Ramos (cell line): ENCODE measurements around the gene ODF2L.

Experiments used
- in situ Hi-C: fragments of 300-500 bp; cut with MboI; formaldehyde crosslinking; loops from one replicate; pipeline ENCODE4 v1.14.3; 2022; ENCODE audit warnings: low sequenced_read_pairs; ENCODE audit not compliant: unreplicated experiment

The ODF2L gene, protein sequence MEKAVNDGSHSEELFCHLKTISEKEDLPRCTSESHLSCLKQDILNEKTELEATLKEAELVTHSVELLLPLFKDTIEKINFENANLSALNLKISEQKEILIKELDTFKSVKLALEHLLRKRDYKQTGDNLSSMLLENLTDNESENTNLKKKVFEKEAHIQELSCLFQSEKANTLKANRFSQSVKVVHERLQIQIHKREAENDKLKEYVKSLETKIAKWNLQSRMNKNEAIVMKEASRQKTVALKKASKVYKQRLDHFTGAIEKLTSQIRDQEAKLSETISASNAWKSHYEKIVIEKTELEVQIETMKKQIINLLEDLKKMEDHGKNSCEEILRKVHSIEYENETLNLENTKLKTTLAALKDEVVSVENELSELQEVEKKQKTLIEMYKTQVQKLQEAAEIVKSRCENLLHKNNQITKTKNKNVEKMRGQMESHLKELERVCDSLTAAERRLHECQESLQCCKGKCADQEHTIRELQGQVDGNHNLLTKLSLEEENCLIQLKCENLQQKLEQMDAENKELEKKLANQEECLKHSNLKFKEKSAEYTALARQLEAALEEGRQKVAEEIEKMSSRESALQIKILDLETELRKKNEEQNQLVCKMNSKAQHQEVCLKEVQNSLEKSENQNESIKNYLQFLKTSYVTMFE

DNA sequence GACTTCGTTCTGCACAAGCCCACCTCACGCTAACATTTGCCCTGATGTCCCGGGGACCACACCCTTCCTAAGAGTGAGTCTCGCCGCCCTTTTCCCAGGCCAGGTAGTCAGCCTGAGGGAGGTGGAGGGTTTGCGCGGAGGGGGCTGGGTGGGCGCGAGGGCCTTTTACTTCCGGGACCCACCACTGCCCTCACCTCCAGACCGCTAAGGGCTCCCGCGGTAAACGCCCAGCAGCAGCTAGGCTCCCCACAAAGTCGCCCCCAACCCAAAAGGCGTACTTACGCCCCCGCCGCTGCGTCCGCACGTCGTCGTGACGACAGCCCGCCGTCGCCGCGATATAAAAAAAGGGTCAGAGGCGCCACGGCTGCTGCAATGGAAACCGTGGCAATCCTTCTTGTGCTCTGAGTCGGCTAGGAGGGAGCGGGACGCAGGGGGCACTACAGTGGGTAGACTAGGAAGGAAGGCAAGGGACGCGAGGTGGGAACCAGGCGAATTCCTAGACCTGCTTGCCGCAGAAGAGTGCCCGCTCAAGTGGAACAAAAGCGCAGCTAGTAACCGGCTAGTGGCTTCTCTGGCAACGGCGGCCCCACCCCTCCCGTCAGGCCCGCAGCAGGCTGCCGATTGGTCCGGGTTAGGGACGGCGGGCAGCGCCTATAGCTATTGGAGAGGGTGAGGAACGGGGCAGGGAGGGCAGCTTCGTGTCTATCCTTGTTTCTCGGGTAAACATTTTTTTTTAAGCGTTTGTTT, at the start of gene ODF2L:
TSS of gene ODF2L (minus strand) at position 573 of the 747 bp plus-strand sequence. CDS start 9,296 bp downstream, outside the sequence.
- in situ Hi-C loops = loop anchor here (25.0 kb wide), 1 partner anchor 341 kb away; no protein-coding TSS in a partner anchor

GRCh38 chr1:86445919-86446318, 49.8 kb upstream of the ODF2L start:
- in situ Hi-C loops = no loop called here

GRCh38 chr1:86441997-86442396, 45.9 kb upstream of the ODF2L start:
- in situ Hi-C loops = no loop called here

- in situ Hi-C loops = no loop called here
These were observed 45.5 kb upstream of the ODF2L start for GRCh38 chr1:86441581-86441980.

GRCh38 chr1:86436041-86436440, 39.9 kb upstream of the ODF2L start:
- in situ Hi-C loops = no loop called here

GRCh38 chr1:86435327-86435726, 39.2 kb upstream of the ODF2L start:
- in situ Hi-C loops = no loop called here

DNA sequence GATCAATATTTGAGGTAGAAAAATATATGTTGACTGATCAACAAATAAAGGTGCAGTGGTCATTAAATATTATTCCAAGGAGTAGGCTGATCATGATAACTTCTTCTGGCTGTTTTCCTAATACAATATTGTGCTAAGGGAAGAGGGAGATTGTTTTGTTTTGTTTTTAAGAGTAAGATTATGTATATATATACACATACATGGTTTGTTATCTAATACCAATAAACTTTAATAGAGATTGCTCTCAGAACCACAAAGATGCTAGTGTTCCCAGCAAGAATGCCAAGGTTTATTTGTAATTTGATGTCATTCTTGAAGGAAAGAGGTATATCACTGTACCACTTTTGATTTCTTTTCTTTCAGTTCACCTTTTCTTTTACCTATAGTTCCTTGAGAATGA, 37.9 kb upstream of the ODF2L start:
- in situ Hi-C loops = no loop called here

DNA sequence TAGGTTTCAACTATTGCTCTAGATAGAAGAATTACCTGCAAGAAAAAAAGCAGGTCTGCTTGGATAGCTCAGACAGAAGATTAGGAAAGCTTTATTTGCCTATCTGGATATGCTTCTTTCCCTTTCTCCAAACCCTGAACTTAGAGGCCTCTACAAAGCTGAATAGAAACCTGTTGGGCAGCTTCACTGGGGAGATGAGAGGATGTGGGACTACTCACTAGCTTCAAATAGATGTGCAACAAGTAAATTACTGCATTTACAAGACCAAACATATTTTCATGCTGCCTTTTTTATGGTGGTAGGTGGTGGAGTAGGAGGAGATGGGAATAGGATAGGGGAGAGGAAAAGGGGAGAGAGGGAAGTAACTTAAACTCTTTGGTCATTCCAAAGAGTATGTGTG, 34.3 kb upstream of the ODF2L start:
- in situ Hi-C loops = no loop called here

DNA sequence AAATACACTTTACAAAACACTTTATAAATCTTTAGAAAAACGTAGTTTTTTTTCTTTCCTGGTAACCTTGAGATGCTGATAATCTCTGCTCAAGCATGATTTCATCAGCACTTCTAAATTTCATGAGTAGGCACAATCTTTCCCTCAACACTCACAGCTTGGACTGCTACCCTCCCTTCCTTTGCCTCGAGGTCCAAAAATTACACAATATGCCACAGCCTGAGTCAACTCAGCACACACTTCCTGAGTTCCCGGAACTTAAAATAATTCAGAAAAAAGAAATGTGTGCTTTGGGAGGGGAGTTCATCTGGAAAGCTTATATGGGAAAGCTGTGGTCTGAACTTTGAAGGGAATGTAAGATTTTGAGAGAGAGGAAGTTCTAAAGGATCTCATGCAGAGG, 33.7 kb upstream of the ODF2L start:
- in situ Hi-C loops = no loop called here

- in situ Hi-C loops = no loop called here
These were observed 33.1 kb upstream of the ODF2L start for GRCh38 chr1:86429122-86429725.

- in situ Hi-C loops = no loop called here
These were observed 27.8 kb upstream of the ODF2L start, which contains the start of gene CLCA2 for GRCh38 chr1:86423873-86424272. TSS of gene CLCA2 (plus strand) at chr1:86424171. CDS start at chr1:86424248, 77 bp downstream.

DNA sequence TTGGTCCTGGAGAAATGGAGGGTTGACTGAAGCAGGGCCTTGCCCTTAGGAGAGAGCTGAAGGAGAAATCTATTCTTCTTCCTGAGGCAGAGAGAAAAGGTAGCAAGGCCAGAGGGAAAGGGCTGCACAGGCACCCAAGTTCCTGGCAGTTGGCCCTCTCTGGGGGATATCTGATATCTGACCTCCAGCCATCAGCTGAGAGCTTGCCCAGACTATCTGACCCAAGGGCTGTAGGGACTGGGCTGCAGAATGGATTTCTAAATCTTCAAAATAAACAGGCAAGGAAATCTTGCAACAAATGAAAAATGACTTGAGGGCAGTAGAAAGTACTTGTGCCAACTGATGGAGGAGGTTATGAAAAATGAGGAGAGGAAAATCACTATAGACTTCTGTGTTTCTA, 27.4 kb upstream of the ODF2L start:
- in situ Hi-C loops = no loop called here

DNA sequence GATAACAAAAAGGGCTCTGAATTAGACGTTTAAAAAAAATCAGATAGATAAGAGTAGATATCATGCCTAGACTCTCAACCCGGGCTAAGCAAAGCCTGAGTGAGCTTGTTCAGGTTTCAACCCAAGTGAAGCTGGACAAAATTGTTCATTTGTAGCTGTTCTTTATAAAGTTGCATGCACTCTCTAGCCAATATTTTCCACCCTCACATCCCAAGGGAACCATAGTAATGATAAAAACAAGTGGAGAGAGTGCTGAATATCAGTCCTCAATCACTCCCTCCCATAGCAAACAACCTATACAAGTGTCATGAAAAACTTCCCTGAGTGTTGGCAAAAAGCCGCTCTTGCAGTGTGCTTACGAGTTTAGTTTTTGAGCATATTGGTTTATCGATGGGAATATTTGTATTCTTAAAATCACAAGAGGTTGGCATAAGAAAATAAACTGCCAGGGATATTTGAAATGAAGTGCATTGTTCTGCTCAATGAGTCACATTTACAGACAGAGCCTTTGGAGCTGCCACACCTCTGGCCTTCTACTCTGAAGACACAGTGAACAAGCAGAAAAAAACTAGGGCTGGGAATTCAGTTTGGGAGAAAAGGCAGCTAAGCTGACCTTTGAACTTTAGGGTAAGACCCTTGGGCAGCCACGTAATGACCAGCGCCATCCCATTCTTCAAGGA, 25.6 kb upstream of the ODF2L start:
- in situ Hi-C loops = no loop called here

- in situ Hi-C loops = no loop called here
These were observed 23.3 kb upstream of the ODF2L start for GRCh38 chr1:86419277-86419903.

GRCh38 chr1:86416343-86416742, 20.2 kb upstream of the ODF2L start:
- in situ Hi-C loops = no loop called here

GRCh38 chr1:86410879-86411278, 14.8 kb upstream of the ODF2L start:
- in situ Hi-C loops = no loop called here

DNA sequence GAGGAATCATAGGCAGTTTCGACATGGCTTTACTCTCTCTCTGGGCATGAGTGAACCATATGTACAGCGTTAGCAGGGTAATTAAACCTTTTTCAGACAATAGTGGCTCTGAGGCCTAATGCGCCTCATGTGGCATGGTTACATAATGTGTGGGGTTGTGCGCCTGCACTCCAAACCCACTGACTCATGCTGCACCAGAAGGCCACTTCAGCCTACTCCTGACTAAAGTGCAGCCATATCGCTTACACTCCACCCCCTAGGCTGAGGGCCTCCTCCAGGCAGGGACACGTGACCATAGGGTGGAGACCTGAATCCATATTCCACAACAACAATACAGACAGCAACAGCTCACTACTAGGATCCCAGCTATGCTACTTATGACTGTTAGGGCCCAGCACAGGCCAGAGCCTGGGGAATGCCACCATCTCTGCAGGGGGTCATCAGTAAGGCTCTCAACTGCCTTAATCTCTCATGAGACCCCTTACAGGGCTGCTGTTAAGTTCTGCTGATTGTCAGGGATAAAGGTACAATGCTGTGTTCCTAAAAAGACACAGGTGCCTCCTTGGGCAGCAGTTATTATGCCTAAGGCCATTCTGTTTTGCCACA, 13.4 kb upstream of the ODF2L start:
- in situ Hi-C loops = no loop called here

DNA sequence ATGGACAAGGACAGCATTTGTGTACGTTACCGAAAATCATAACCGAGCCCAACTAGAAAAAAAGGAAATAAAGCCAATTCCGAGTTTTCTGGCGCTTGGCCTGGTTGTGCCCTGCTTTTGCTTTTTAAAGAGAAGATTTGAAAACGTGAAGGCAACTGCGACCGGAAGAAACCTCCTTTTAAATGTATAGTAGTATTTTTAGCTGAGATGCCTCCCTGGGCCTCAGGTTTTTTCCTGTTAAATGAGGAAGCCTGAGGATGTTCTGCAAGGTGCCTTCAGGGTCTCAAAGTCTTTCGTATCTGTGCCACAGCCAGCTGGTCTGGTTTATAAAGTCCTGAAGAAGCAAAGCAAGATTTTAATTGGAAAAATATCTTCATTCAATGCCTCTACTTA, 371 bp upstream of the ODF2L start:
- in situ Hi-C loops = loop anchor here (25.0 kb wide), 1 partner anchor 341 kb away; no protein-coding TSS in a partner anchor

DNA sequence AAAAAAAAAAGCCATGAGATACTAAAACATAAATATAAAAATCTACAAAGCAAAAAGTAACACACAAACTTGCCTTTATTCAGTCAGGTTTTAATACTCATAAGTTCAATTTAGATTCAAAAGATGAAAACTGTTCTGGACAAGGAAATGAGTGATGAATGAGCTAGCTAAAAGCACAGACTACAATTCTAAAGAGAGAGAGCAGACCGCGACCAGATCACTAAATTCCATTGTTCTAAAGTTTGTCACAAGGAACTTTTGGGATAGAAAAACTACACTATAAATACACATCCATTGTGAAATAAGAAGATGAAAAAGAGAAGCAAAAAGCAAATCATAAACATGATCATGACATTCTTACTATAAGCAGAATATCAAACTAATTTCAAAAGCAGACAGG, 1.7 kb downstream of the ODF2L start:
- in situ Hi-C loops = loop anchor here (25.0 kb wide), 1 partner anchor 343 kb away; no protein-coding TSS in a partner anchor
